Caco-2 (cell line): ENCODE results near the gene CENPVL1. TPM values are rescaled to one million over a fixed set of nuclear protein-coding genes. Genes with fewer than 3 reads are reported as not detected.

Experiments used
- BruUV-seq: library from RNA; stranded (reverse); fragments of 400-500 nt; replicated peaks from 2 replicates; lab custom pipeline; 2021; lab: Mats Ljungman, UMichigan
- CTCF ChIA-PET: fragments of 300-600 bp; sonication (Branson Sonifier 250); formaldehyde crosslinking; loops from one replicate; lab custom pipeline; 2022; ENCODE audit warnings: antibody characterized with exemption; lab: Charles Lee
- POLR2A ChIA-PET: fragments of 300-600 bp; sonication (Branson Sonifier 250); formaldehyde crosslinking; loops from one replicate; lab custom pipeline; 2022; ENCODE audit warnings: antibody characterized with exemption; lab: Charles Lee
- DNase-seq, 2 experiments: peaks; one replicate each; pipeline versions ENCODE4 v3.0.0 to v3.0.0-alpha.2; 2020 to 2022
- H3K27me3 ChIP-seq: replicated peaks from 2 replicates; pipeline ENCODE4 v1.6.0; 2011; ENCODE audit warnings: low read length; ENCODE audit not compliant: control insufficient read depth, insufficient read depth
- H3K36me3 ChIP-seq: 2 replicates; pipeline ENCODE4 v1.5.1; 2011; ENCODE audit warnings: low read length; ENCODE audit not compliant: control insufficient read depth, insufficient read depth
- H3K4me1 ChIP-seq: fragments of 250-450 bp; sonication (Bioruptor Pico); 2 replicates; pipeline ENCODE4 v1.5.1; 2020; ENCODE audit warnings: mild to moderate bottlenecking
- H3K4me3 ChIP-seq: 2 replicates; pipeline ENCODE4 v1.5.1; 2011; ENCODE audit warnings: low read depth, mild to moderate bottlenecking, control low read depth, low read length
- H3K9me3 ChIP-seq: fragments of 250-450 bp; sonication (Bioruptor Pico); 2 replicates; pipeline ENCODE4 v1.5.1; 2020; ENCODE audit warnings: mild to moderate bottlenecking, moderate library complexity
- H3K27ac Mint-ChIP-seq: one replicate; pipeline ENCODE4 v1.8.0; 2022; ENCODE audit warnings: mixed read lengths; ENCODE audit not compliant: unreplicated experiment
- H3K27me3 Mint-ChIP-seq: one replicate; pipeline ENCODE4 v1.8.0; 2022; ENCODE audit warnings: mixed read lengths; ENCODE audit not compliant: insufficient read depth, unreplicated experiment
- H3K36me3 Mint-ChIP-seq: one replicate; pipeline ENCODE4 v1.8.0; 2022; ENCODE audit warnings: mild to moderate bottlenecking, mixed read lengths; ENCODE audit not compliant: insufficient read depth, unreplicated experiment
- H3K4me1 Mint-ChIP-seq: one replicate; pipeline ENCODE4 v1.8.0; 2022; ENCODE audit warnings: low read depth, mixed read lengths; ENCODE audit not compliant: unreplicated experiment
- H3K4me3 Mint-ChIP-seq: one replicate; pipeline ENCODE4 v1.8.0; 2022; ENCODE audit warnings: mild to moderate bottlenecking, moderate library complexity, mixed read lengths; ENCODE audit not compliant: unreplicated experiment
- H3K9me3 Mint-ChIP-seq: one replicate; pipeline ENCODE4 v1.8.0; 2022; ENCODE audit warnings: mixed read lengths; ENCODE audit not compliant: unreplicated experiment
- intact Hi-C: fragments of 100-400 bp; cut with micrococcal nuclease; formaldehyde crosslinking; loops from one replicate; pipeline ENCODE4 v1.10.0; 2022; ENCODE audit not compliant: unreplicated experiment
- total RNA-seq: library from RNA; stranded (reverse); gene quantifications from 2 replicates; pipeline ENCODE4 v1.2.3, GENCODE V29; 2022
- TF ChIP-seq, protein P1 (sequence below), 2 experiments: fragments of 200-600 bp in 1 of 2; IDR thresholded peaks; 1 replicate in 1 of 2; 2 replicates in 1 of 2; pipeline versions ENCODE4 v1.5.1 to v1.8.0; 2011 to 2022; ENCODE audit warnings: antibody characterized with exemption in 1 of 2, control low read depth in 1 of 2, inconsistent platforms in 1 of 2, low read depth in 1 of 2, low read length in 1 of 2, mild to moderate bottlenecking in 1 of 2, moderate library complexity in 1 of 2; ENCODE audit not compliant: insufficient read depth in 1 of 2, severe bottlenecking in 1 of 2, unreplicated experiment in 1 of 2

CENPVL1 gene
- total RNA-seq, 1 experiment from 2014 or later: not detected

DNA sequence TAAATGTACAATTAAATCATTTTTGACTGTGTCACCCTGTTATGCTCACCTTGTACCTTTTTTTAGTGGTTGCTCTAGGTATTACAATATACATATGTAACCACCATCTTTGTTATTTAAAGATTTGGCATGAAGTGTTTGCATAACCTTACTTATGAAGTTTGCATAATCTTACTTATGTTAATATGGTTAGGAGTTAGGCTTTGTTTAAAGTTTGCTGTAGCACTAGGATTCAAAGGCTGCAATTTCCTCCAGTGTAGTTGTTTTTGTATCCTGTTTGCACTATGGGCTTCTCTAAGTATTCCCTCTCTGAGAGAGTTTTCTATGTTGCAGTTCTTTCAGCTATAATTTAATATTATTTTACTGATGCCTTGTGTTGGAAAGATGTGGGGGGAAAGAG, 17.9 kb downstream of the CENPVL1 start:
- Mint-ChIP-seq H3K4me1 (no peaks in the 10 kb centered on the region), H3K4me3 (no peak overlapping the region), H3K27ac (no peak overlapping the region), H3K27me3 (no peaks in the 10 kb centered on the region), H3K36me3 (no peaks in the 10 kb centered on the region), H3K9me3 (no peaks in the 10 kb centered on the region)
- ChIA-PET CTCF (no interaction called here), POLR2A (no interaction called here)
- no peaks in the 10 kb centered on the region for H3K4me1 ChIP-seq
- H3K27me3 ChIP-seq: no peaks in the 10 kb centered on the region
- no peak for DNase-seq
- intact Hi-C loops: no loop called here
- H3K36me3 ChIP-seq: no peaks in the 10 kb centered on the region
- H3K9me3 ChIP-seq: no peaks in the 10 kb centered on the region
- no TSS peak for BruUV-seq
- TF ChIP-seq, protein P1, sequence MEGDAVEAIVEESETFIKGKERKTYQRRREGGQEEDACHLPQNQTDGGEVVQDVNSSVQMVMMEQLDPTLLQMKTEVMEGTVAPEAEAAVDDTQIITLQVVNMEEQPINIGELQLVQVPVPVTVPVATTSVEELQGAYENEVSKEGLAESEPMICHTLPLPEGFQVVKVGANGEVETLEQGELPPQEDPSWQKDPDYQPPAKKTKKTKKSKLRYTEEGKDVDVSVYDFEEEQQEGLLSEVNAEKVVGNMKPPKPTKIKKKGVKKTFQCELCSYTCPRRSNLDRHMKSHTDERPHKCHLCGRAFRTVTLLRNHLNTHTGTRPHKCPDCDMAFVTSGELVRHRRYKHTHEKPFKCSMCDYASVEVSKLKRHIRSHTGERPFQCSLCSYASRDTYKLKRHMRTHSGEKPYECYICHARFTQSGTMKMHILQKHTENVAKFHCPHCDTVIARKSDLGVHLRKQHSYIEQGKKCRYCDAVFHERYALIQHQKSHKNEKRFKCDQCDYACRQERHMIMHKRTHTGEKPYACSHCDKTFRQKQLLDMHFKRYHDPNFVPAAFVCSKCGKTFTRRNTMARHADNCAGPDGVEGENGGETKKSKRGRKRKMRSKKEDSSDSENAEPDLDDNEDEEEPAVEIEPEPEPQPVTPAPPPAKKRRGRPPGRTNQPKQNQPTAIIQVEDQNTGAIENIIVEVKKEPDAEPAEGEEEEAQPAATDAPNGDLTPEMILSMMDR (IDR thresholded peaks at IDR 0.05; ENCODE audit: insufficient read depth in 1 of 2, low read depth in 1 of 2, low read length in 1 of 2, severe bottlenecking in 1 of 2, unreplicated experiment in 1 of 2): no peak
- no peak overlapping the region for H3K4me3 ChIP-seq

DNA sequence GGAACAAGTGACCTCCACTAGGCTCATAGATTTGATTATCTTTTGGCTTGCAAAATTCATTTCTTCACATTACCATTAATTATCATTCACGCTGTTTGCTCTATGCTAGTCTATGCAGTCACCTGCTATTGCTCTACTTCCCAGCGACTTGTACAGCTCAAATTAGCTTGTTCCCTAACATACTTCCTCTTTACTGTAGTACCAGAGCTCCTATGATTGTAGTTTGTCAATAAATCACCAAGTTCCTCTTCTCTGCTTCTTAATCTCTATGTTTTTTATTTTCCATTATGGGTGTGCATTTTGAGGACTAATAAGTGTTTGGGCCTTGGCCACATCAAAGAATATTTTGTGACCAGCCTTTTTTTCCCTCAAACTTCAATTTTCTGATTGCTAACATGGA, 26.8 kb downstream of the CENPVL1 start:
- Histone ChIP-seq H3K36me3 (no peaks in the 10 kb centered on the region), H3K4me3 (no peak overlapping the region), H3K4me1 (no peaks in the 10 kb centered on the region), H3K9me3 (no peaks in the 10 kb centered on the region), H3K27me3 (no peaks in the 10 kb centered on the region)
- Mint-ChIP-seq H3K4me1 (no peaks in the 10 kb centered on the region), H3K36me3 (no peaks in the 10 kb centered on the region), H3K27me3 (peaks cover 3% of the 10 kb centered on the region), H3K9me3 (no peaks in the 10 kb centered on the region), H3K27ac (no peak overlapping the region), H3K4me3 (no peak overlapping the region)
- ChIA-PET POLR2A (no interaction called here), CTCF (no interaction called here)
- intact Hi-C loops: no loop called here
- no TSS peak for BruUV-seq
- DNase-seq: no peak
- TF ChIP-seq, protein P1 (IDR thresholded peaks at IDR 0.05; ENCODE audit: insufficient read depth in 1 of 2, low read depth in 1 of 2, low read length in 1 of 2, severe bottlenecking in 1 of 2, unreplicated experiment in 1 of 2): no peak

DNA sequence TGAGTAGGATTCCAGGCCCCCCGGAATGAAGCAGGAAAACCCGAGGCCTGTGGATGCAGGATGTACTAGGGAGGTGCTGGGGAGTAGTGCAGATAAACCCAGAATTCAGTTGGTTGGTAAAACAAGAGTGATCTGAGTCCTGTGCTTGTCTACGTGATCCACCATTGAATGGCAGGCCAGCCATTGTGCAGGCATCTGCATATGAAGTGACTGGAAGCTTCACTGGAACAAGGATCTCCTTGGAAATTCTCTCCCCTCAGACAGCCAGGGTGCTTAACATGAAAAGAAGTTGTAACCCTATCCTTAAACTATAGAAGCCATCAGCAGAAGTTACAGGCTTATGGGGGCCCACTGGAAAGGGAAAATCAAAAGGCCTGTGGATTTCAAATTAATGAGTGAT, 32.3 kb downstream of the CENPVL1 start:
- ChIA-PET CTCF (no interaction called here), POLR2A (no interaction called here)
- peaks cover 7% of the 10 kb centered on the region for H3K4me1 Mint-ChIP-seq
- Histone ChIP-seq H3K4me3 (no peak overlapping the region), H3K27me3 (no peaks in the 10 kb centered on the region), H3K36me3 (no peaks in the 10 kb centered on the region), H3K4me1 (no peaks in the 10 kb centered on the region), H3K9me3 (no peaks in the 10 kb centered on the region)
- H3K36me3 Mint-ChIP-seq: no peaks in the 10 kb centered on the region
- no peaks in the 10 kb centered on the region for H3K27me3 Mint-ChIP-seq
- intact Hi-C loops: no loop called here
- no peak overlapping the region for H3K27ac Mint-ChIP-seq
- no TSS peak for BruUV-seq
- H3K4me3 Mint-ChIP-seq: peak overlapping the region; percentile 78
- TF ChIP-seq, protein P1 (IDR thresholded peaks at IDR 0.05; ENCODE audit: insufficient read depth in 1 of 2, low read depth in 1 of 2, low read length in 1 of 2, severe bottlenecking in 1 of 2, unreplicated experiment in 1 of 2): no peak
- H3K9me3 Mint-ChIP-seq: no peaks in the 10 kb centered on the region
- DNase-seq: no peak
